H9 (cell line): ENCODE data around the gene TACR3. TPM values are rescaled to one million over a fixed set of nuclear protein-coding genes. Genes with fewer than 3 reads are reported as not detected.

Source experiments
- DNase-seq: peaks from one replicate; pipeline ENCODE4 v3.0.0-alpha.2; 2017
- H2AFZ ChIP-seq: one replicate; pipeline ENCODE4 v1.6.1; 2013; ENCODE audit warnings: mild to moderate bottlenecking, low read length, control low read depth, moderate library complexity
- H2AK5ac ChIP-seq: 2 replicates; pipeline ENCODE4 v1.6.1; 2013; ENCODE audit warnings: low read length, control low read depth, mixed read lengths; ENCODE audit not compliant: insufficient read length
- H2BK120ac ChIP-seq: one replicate; pipeline ENCODE4 v1.6.1; 2013; ENCODE audit warnings: low read depth, mild to moderate bottlenecking, low read length, control low read depth, inconsistent platforms; ENCODE audit not compliant: poor library complexity, severe bottlenecking
- H2BK12ac ChIP-seq: 2 replicates; pipeline ENCODE4 v1.6.1; 2013; ENCODE audit warnings: low read length, control low read depth, mixed read lengths, low read depth; ENCODE audit not compliant: insufficient read length
- H2BK15ac ChIP-seq: 2 replicates; pipeline ENCODE4 v1.6.1; 2013; ENCODE audit warnings: low read depth, low read length, control low read depth
- H2BK20ac ChIP-seq: one replicate; pipeline ENCODE4 v1.6.1; 2013; ENCODE audit warnings: low read depth, mild to moderate bottlenecking, low read length, control low read depth, inconsistent platforms; ENCODE audit not compliant: poor library complexity, severe bottlenecking
- H2BK5ac ChIP-seq: 2 replicates; pipeline ENCODE4 v1.6.1; 2013; ENCODE audit warnings: low read length, control low read depth, mixed read lengths; ENCODE audit not compliant: insufficient read length
- H3K14ac ChIP-seq: 2 replicates; pipeline ENCODE4 v1.6.1; 2013; ENCODE audit warnings: low read length, control low read depth; ENCODE audit not compliant: insufficient read depth
- H3K18ac ChIP-seq: 2 replicates; pipeline ENCODE4 v1.6.1; 2013; ENCODE audit warnings: low read depth, mild to moderate bottlenecking, mixed read lengths, low read length, control low read depth; ENCODE audit not compliant: insufficient read length
- H3K23ac ChIP-seq: 2 replicates; pipeline ENCODE4 v1.6.1; 2013; ENCODE audit warnings: low read length, control low read depth, mixed read lengths, low read depth; ENCODE audit not compliant: insufficient read length
- H3K23me2 ChIP-seq: 2 replicates; pipeline ENCODE4 v1.6.1; 2013; ENCODE audit warnings: low read depth, mild to moderate bottlenecking, mixed read lengths, low read length, control low read depth; ENCODE audit not compliant: insufficient read length, poor library complexity, severe bottlenecking
- H3K27ac ChIP-seq: 2 replicates; pipeline ENCODE4 v1.5.1; 2013; ENCODE audit warnings: low read length, control low read depth, mixed read lengths, low read depth; ENCODE audit not compliant: insufficient read length
- H3K27me3 ChIP-seq: 2 replicates; pipeline ENCODE4 v1.6.1; 2013; ENCODE audit warnings: low read length, control low read depth, inconsistent platforms; ENCODE audit not compliant: insufficient read depth
- H3K4ac ChIP-seq: 2 replicates; pipeline ENCODE4 v1.6.1; 2013; ENCODE audit warnings: low read depth, mild to moderate bottlenecking, control low read depth, inconsistent platforms, low read length, moderate library complexity
- H3K4me1 ChIP-seq: 2 replicates; pipeline ENCODE4 v1.6.1; 2013; ENCODE audit warnings: low read length, control low read depth, inconsistent platforms; ENCODE audit not compliant: insufficient read depth
- H3K4me2 ChIP-seq: 2 replicates; pipeline ENCODE4 v1.6.1; 2013; ENCODE audit warnings: low read length, control low read depth, mixed read lengths; ENCODE audit not compliant: insufficient read length, insufficient read depth
- H3K56ac ChIP-seq: 2 replicates; pipeline ENCODE4 v1.6.1; 2013; ENCODE audit warnings: low read depth, mild to moderate bottlenecking, mixed read lengths, low read length, control low read depth; ENCODE audit not compliant: insufficient read length
- H3K79me1 ChIP-seq: 2 replicates; pipeline ENCODE4 v1.6.1; 2013; ENCODE audit warnings: low read depth, mild to moderate bottlenecking, moderate library complexity, low read length, control low read depth, inconsistent platforms; ENCODE audit not compliant: insufficient read depth, poor library complexity, severe bottlenecking
- H3K79me2 ChIP-seq: 2 replicates; pipeline ENCODE4 v1.6.1; 2013; ENCODE audit warnings: low read length, control low read depth, inconsistent platforms; ENCODE audit not compliant: insufficient read depth
- H3K9ac ChIP-seq: 2 replicates; pipeline ENCODE4 v1.6.1; 2013; ENCODE audit warnings: low read length, control low read depth, mixed read lengths; ENCODE audit not compliant: insufficient read length; ENCODE audit errors: extremely low read depth
- H3K9me3 ChIP-seq: one replicate; pipeline ENCODE4 v1.6.1; 2013; ENCODE audit warnings: low read depth, low read length, inconsistent platforms; ENCODE audit not compliant: control insufficient read depth
- H3T11ph ChIP-seq: one replicate; pipeline ENCODE4 v1.6.1; 2013; ENCODE audit warnings: mild to moderate bottlenecking, low read length, control low read depth, inconsistent platforms
- H4K20me1 ChIP-seq: one replicate; pipeline ENCODE4 v1.6.1; 2013; ENCODE audit not compliant: control insufficient read depth, insufficient read length, insufficient read depth
- H4K5ac ChIP-seq: 2 replicates; pipeline ENCODE4 v1.6.1; 2013; ENCODE audit warnings: low read depth, mild to moderate bottlenecking, mixed read lengths, low read length, control low read depth; ENCODE audit not compliant: insufficient read length
- H4K8ac ChIP-seq: replicated peaks from 2 replicates; pipeline ENCODE4 v1.6.1; 2013; ENCODE audit warnings: low read length, control low read depth, mixed read lengths, low read depth; ENCODE audit not compliant: insufficient read length
- H4K91ac ChIP-seq: 2 replicates; pipeline ENCODE4 v1.6.1; 2013; ENCODE audit warnings: low read depth, mild to moderate bottlenecking, moderate library complexity, mixed read lengths, low read length, control low read depth; ENCODE audit not compliant: insufficient read length
- H3K27ac Mint-ChIP-seq, 3 experiments: 2 replicates in 2 of 3; 3 replicates in 1 of 3; pipeline ENCODE4 v1.8.0; 2020 to 2021; ENCODE audit warnings: mixed read lengths in 3 of 3, mild to moderate bottlenecking in 1 of 3, moderate library complexity in 1 of 3
- H3K27me3 Mint-ChIP-seq: 2 replicates; pipeline ENCODE4 v1.8.0; 2021; ENCODE audit warnings: low read depth, mild to moderate bottlenecking, moderate library complexity, mixed read lengths
- H3K36me3 Mint-ChIP-seq, 3 experiments: 2 replicates in 2 of 3; 3 replicates in 1 of 3; pipeline ENCODE4 v1.8.0; 2020 to 2021; ENCODE audit warnings: low read depth in 3 of 3, mixed read lengths in 3 of 3; ENCODE audit not compliant: insufficient read depth in 1 of 3
- H3K4me1 Mint-ChIP-seq, 2 experiments: 2 replicates each; pipeline ENCODE4 v1.8.0; 2020; ENCODE audit warnings: mixed read lengths in 2 of 2
- H3K4me3 Mint-ChIP-seq, 2 experiments: 2 replicates in 1 of 2; 3 replicates in 1 of 2; pipeline ENCODE4 v1.8.0; 2020 to 2021; ENCODE audit warnings: mild to moderate bottlenecking in 2 of 2, mixed read lengths in 2 of 2, moderate library complexity in 1 of 2
- H3K9me3 Mint-ChIP-seq, 2 experiments: 2 replicates in 1 of 2; 3 replicates in 1 of 2; pipeline ENCODE4 v1.8.0; 2020; ENCODE audit warnings: mild to moderate bottlenecking in 2 of 2, mixed read lengths in 2 of 2, moderate library complexity in 1 of 2
- total RNA-seq: library from RNA; stranded (reverse); gene quantifications from 2 replicates; pipeline ENCODE4 v1.2.1, GENCODE V29; 2021
- TF ChIP-seq, protein P1 (sequence below): fragments of 200-600 bp; sonication (generic); conservative IDR thresholded peaks from 3 replicates; pipeline ENCODE4 v1.8.0; 2021; ENCODE audit warnings: antibody characterized with exemption, mild to moderate bottlenecking

Gene TACR3
- total RNA-seq, 1 experiment from 2014 or later: 0.44 TPM

DNA sequence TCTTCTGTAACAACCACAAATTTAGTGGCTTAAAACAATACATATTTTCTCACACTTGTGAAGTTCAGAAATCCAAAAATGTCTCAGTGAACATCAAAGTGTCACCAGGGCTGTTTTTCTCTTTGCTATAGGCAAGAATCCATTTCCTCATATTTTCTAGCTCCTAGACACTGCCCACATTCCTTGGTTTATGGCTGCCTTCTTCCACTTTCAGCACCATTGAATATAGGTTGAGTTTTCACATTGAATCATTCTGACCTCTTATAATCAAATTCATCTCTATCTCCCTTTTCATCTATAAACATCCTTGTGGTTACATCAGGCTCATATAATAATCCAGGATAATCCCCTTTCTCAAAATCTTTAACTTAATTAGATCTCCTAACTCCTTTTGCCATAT is 37.0 kb upstream of the TACR3 start:
- no peaks in the 10 kb centered on the region for H3K23me2 ChIP-seq
- Mint-ChIP-seq H3K4me3 (no peak overlapping the region), H3K27ac (no peak overlapping the region), H3K27me3 (no peaks in the 10 kb centered on the region), H3K9me3 (peaks cover 0 to 2% of the 10 kb centered on the region in 2 experiments; a peak in 2 of 5 replicates), H3K4me1 (no peaks in the 10 kb centered on the region), H3K36me3 (no peaks in the 10 kb centered on the region; a peak in 1 of 7 replicates)
- no peak overlapping the region for H4K8ac ChIP-seq
- no peak overlapping the region for H3K4me2 ChIP-seq
- no peak overlapping the region for H3K4ac ChIP-seq
- no peak overlapping the region for H2BK15ac ChIP-seq
- H3K9ac ChIP-seq: no peak overlapping the region
- no peak overlapping the region for H4K91ac ChIP-seq
- no peak overlapping the region for H3T11ph ChIP-seq
- TF ChIP-seq, protein P1, sequence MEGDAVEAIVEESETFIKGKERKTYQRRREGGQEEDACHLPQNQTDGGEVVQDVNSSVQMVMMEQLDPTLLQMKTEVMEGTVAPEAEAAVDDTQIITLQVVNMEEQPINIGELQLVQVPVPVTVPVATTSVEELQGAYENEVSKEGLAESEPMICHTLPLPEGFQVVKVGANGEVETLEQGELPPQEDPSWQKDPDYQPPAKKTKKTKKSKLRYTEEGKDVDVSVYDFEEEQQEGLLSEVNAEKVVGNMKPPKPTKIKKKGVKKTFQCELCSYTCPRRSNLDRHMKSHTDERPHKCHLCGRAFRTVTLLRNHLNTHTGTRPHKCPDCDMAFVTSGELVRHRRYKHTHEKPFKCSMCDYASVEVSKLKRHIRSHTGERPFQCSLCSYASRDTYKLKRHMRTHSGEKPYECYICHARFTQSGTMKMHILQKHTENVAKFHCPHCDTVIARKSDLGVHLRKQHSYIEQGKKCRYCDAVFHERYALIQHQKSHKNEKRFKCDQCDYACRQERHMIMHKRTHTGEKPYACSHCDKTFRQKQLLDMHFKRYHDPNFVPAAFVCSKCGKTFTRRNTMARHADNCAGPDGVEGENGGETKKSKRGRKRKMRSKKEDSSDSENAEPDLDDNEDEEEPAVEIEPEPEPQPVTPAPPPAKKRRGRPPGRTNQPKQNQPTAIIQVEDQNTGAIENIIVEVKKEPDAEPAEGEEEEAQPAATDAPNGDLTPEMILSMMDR: no peak
- no peaks in the 10 kb centered on the region for H3K79me2 ChIP-seq
- H3K9me3 ChIP-seq: no peaks in the 10 kb centered on the region
- no peaks in the 10 kb centered on the region for H4K20me1 ChIP-seq
- DNase-seq: no peak
- no peaks in the 10 kb centered on the region for H3K79me1 ChIP-seq
- H2BK5ac ChIP-seq: no peak overlapping the region
- no peak overlapping the region for H3K14ac ChIP-seq
- H4K5ac ChIP-seq: no peak overlapping the region
- H2BK12ac ChIP-seq: no peak overlapping the region
- no peaks in the 10 kb centered on the region for H3K4me1 ChIP-seq
- no peak overlapping the region for H3K56ac ChIP-seq
- no peak overlapping the region for H2BK120ac ChIP-seq
- no peaks in the 10 kb centered on the region for H3K27me3 ChIP-seq
- no peak overlapping the region for H2BK20ac ChIP-seq
- H3K23ac ChIP-seq: no peak overlapping the region
- H3K18ac ChIP-seq: no peak overlapping the region
- no peak overlapping the region for H2AFZ ChIP-seq
- no peak overlapping the region for H3K27ac ChIP-seq
- no peak overlapping the region for H2AK5ac ChIP-seq
